DMS 273 (cell line): ENCODE measurements around the gene TRABD.
"Not testable (repeated sequence)": the region's sequence is repeated elsewhere in the genome, so short reads cannot be mapped to it uniquely, and the experiment has no call there.

Experiments used
- DNase-seq: peaks from one replicate; lab custom pipeline; 2025; ENCODE audit not compliant: unreplicated experiment; lab: John Stamatoyannopoulos, UW

Gene TRABD

GRCh38 chr22:50151571-50152537 is 33.9 kb upstream of the TRABD start:
- no peak for DNase-seq

DNA sequence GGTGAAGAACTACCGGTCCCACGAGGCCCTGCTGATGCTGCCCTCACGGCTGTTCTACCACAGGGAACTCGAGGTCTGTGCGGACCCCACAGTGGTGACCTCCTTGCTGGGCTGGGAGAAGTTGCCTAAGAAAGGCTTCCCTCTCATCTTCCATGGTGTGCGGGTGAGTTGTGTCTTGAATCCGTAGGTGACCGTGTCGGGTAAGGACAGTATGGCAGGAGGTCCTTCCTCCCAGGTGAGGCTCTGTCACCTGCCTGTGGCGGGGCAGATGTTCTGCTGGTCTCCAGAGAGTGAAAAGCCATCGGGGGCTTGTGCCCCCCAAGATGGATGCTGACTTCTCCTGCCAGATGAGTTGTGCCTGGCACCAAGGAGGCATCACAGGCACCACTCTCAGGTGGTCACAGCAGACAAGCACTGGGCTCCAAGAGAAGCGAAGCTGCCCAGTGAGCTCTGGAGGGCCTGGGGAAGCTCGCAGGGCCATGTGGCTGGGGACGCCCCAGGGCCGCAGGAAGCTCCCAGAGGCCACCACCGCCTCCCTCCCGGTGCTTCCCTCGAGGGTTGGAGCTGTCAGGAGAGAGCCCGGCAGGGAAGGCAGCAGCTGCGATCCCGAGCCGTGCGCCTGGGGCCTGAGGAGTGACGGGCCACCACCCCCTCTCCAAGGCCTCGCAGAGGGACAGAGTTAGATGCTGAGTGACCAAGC is 32.5 kb upstream of the TRABD start:
- DNase-seq: no peak

DNA sequence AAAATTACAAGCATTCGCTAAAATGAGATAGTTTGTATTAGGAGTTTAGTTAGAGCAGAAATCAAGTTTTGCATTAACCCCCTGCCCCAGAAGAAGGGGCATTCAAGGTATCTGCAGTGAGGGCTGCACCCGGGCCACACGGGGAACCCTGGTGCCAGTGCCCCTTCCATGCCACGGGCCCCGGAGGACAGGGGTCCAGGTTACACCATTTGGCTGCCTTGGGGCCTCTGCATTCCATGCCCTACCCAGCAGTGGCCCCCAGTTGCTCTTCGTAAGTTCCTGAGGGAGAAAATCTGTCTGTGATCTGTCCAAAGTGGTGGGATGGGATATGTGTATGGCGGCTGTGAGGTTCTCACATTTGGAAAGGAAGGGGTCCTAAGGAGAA is 32.0 kb upstream of the TRABD start:
- DNase-seq: no peak

GRCh38 chr22:50157709-50158375 is 27.9 kb upstream of the TRABD start:
- DNase-seq: no peak

DNA sequence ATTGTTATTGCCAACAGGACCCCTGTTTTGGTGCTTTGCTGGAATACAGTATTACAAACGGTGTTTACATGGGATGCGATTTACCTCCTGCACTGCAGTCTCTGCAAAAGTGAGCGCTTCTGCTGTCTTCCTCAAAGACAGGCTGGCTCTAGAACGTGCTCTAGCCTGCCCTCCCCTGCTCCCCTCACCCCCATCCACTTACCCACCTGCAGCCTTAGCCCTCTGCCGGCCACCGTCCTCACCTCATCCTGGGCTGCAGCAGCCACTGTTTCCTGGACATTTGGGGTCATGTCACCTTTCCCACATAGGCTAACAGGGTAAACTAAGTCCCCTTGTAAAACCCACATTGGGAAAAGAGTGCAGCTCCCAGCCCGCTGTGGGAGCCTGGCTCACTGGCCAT is 24.8 kb upstream of the TRABD start:
- no peak for DNase-seq

- no peak for DNase-seq
These were observed 24.0 kb upstream of the TRABD start for GRCh38 chr22:50161508-50162390.

GRCh38 chr22:50162391-50162956 is 23.2 kb upstream of the TRABD start:
- DNase-seq: no peak

GRCh38 chr22:50165436-50166123 is 20.1 kb upstream of the TRABD start:
- no peak for DNase-seq

- DNase-seq: no peak
These were observed 17.8 kb upstream of the TRABD start for GRCh38 chr22:50167689-50168489.

- DNase-seq: not testable (repeated sequence)
These were observed 17.1 kb upstream of the TRABD start for GRCh38 chr22:50168490-50169180.

DNA sequence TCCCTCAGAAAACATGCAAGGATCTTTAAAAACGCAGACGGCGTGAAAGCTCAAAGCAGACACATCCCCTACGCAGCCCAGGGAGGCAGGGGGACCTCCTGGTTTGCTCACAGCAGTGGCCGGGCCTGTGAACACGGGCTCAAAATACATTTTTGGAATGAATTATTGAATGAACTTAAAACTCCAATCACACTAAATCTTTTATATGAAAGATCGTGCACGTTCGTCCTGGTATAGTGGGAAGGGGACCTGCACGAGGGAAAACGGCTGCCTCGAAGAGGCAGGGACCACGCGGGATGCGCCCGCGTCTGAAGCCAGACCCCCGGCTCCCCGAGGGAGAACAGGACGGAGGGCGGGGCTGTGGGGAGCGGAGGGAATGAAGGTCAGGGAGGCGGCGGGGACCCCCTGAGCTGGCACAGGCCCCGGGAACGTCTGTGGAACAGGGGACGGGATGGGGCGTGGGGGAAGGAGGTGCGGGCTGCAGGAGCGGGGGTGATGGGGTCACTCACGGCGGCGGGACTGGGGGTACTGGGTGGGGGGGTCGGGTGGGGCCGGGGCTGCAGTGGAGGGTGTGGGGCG is 16.4 kb upstream of the TRABD start:
- DNase-seq: no peak

GRCh38 chr22:50169774-50170341 is 15.9 kb upstream of the TRABD start:
- DNase-seq: no peak

GRCh38 chr22:50170453-50171318 is 15.0 kb upstream of the TRABD start, which contains the start of gene PANX2:
Gene PANX2, plus strand, starts transcription at chr22:50170731. Its CDS starts 0 bp downstream, at chr22:50170731.
- DNase-seq: peak; percentile 22

- DNase-seq: no peak
These were observed 14.3 kb upstream of the TRABD start for GRCh38 chr22:50171319-50171964.

DNA sequence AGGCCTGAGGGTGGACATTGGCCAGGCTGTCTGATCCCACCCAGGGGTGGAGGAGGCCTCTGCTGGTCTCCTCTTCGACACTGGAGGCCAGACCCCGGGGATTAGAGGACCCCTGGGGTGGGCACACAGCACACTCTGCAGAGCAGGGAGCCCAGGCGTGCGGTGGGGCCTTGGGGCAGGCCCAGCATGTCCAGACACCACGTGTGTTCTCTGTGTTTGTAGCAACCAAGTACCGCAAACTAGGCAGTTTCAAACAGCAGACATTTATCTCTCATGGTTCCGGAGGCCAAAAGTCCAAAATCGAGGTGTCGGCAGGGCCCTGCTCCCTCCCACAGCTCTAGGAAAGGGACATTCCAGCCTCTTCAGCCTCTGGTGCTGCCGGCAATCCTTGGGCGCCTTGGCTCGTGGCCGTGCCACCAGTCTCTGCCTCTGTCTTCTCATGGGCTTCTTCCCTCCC is 13.7 kb upstream of the TRABD start:
- no peak for DNase-seq
